C4-2B (cell line): ENCODE results near the gene GPATCH4.

ENCODE experiments used
- ZFX ChIP-seq: fragments of 450-650 bp; IDR thresholded peaks from 2 replicates; pipeline ENCODE4 v1.6.1; 2017
- TF ChIP-seq, protein P1 (sequence below): fragments of 450-650 bp; conservative IDR thresholded peaks from 2 replicates; pipeline ENCODE4 v1.5.1; 2017; ENCODE audit warnings: mild to moderate bottlenecking

DNA sequence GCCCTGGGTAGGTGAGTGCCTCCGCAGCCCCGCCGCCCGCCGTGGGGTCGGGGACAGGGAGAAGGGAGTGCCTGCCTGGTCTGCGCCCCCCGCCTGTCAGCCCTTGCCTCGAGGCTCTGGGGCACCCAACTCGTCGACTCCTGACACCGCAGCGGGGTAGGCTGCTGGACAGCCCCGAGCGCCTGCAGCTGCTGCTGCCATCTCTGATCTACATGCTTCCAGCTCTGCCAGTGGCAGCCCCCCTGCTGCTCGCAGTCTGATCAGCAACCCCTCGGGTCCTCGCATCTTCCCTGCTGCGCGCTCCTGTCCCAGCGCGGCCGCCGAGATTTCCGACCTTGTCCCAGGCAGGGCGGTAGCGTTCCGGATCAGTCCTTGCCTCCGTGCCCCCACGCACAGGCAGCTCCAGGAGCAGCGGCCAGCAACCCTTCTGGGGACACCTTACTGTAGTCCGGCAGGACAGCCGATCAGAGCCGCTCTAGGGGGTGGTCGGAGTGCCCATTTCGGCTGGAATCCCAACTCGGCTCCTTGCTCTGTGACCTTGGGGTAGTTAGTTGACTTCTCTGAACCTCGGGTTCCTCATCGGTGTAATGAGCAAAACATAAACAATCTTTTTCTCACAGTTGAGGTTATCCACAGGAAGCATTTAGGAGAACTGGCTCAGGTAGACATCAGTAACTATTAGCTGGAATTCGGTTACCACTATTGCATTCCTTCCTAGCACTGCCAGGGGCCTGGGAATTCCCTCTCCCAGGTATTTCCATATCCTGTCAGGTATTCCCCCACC lies 41.2 kb upstream of the GPATCH4 start:
- TF ChIP-seq, protein P1, sequence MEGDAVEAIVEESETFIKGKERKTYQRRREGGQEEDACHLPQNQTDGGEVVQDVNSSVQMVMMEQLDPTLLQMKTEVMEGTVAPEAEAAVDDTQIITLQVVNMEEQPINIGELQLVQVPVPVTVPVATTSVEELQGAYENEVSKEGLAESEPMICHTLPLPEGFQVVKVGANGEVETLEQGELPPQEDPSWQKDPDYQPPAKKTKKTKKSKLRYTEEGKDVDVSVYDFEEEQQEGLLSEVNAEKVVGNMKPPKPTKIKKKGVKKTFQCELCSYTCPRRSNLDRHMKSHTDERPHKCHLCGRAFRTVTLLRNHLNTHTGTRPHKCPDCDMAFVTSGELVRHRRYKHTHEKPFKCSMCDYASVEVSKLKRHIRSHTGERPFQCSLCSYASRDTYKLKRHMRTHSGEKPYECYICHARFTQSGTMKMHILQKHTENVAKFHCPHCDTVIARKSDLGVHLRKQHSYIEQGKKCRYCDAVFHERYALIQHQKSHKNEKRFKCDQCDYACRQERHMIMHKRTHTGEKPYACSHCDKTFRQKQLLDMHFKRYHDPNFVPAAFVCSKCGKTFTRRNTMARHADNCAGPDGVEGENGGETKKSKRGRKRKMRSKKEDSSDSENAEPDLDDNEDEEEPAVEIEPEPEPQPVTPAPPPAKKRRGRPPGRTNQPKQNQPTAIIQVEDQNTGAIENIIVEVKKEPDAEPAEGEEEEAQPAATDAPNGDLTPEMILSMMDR = no peak
- no peak for TF ChIP-seq ZFX
